Right lobe of liver (tissue), 6 donors: Measurements from ENCODE around the gene SAP30L. TPM values are rescaled to one million over a fixed set of nuclear protein-coding genes. Genes with fewer than 3 reads are reported as not detected.

Experiments used
- ATAC-seq, 4 donors: fragments of 200-7000 bp; cut with Tn5 transposase; one replicate each; pipeline ENCODE4 v1.9.1; 2020; ENCODE audit warnings: mild to moderate bottlenecking in 4 of 4, moderate library complexity in 4 of 4
- DNase-seq, 3 donors: peaks; one replicate each; pipeline ENCODE4 v3.0.0-alpha.2; 2020
- H3K27ac ChIP-seq, 3 donors: fragments of 200-600 bp; one replicate each; pipeline ENCODE4 v1.8.0; 2022
- H3K27me3 ChIP-seq, 2 donors: fragments of 200-600 bp; one replicate each; pipeline ENCODE4 v1.8.0; 2022
- H3K36me3 ChIP-seq, 4 donors: fragments of 200-600 bp; sonication (generic) in 1 of 4; one replicate each; pipeline versions ENCODE4 v1.5.1 to v1.8.0; 2017 to 2022; ENCODE audit warnings: control low read depth in 1 of 4
- H3K4me1 ChIP-seq, 4 donors: fragments of 200-600 bp; sonication (generic) in 1 of 4; one replicate each; pipeline versions ENCODE4 v1.5.1 to v1.8.0; 2017 to 2022; ENCODE audit warnings: control low read depth in 1 of 4
- H3K4me3 ChIP-seq, 3 donors: fragments of 200-600 bp; one replicate each; pipeline ENCODE4 v1.8.0; 2022
- H3K9me3 ChIP-seq, 4 donors: fragments of 200-600 bp; sonication (generic) in 1 of 4; one replicate each; pipeline versions ENCODE4 v1.5.1 to v1.8.0; 2017 to 2022; ENCODE audit warnings: control low read depth in 1 of 4
- POLR2A ChIP-seq: fragments of 450-650 bp; IDR thresholded peaks from one replicate; pipeline ENCODE4 v1.6.1; 2017; ENCODE audit warnings: antibody characterized with exemption, mild to moderate bottlenecking
- WGBS: methylation state at CpG from one replicate; pipeline ENCODE4 v1.1.6; 2018; ENCODE audit warnings: low coverage, low lambda C conversion rate; ENCODE audit not compliant: insufficient coverage; ENCODE audit errors: missing lambda C conversion rate; 5-methylcytosine and 5-hydroxymethylcytosine counted together
- intact Hi-C, 2 donors: fragments of 100-400 bp; cut with DNase I; formaldehyde crosslinking; loops; one replicate each; pipeline versions ENCODE4 v1.11.2 to v1.14.1; 2022
- total RNA-seq, 6 experiments: library from RNA; depleted of rRNA in 2 of 6; stranded (reverse); fragments of >200 nt in 2 of 6; fragmentation: NEBNext Ultra II Directional in 3 of 6; extraction: Animal tissue kit (Norgen Biotek cat#: 25700) in 3 of 6; gene quantifications; one replicate each; pipeline versions ENCODE4 v1.1.0 to v1.2.4, GENCODE V29; 2016 to 2023
- TF ChIP-seq, protein P1 (sequence below), 4 donors: fragments of 200-600 bp in 3 of 4; fragments of 450-650 bp in 1 of 4; IDR thresholded peaks; one replicate each; pipeline versions ENCODE4 v1.5.1 to v1.8.0; 2016 to 2022; ENCODE audit warnings: antibody characterized with exemption in 4 of 4, mild to moderate bottlenecking in 2 of 4
- donor health status: DM: no; HTN: yes; CAD: no.
- donor health status: DM: no; HTN: no; CAD: no.
- donor health status: DM: no; HTN: no; CAD: no.
- donor health status: DM: no; HTN: yes; CAD: no.
- donor health status: DM: no; HTN: yes; CAD: no.

Gene SAP30L
- total RNA-seq, 6 experiments from 2014 or later: 9.7 to 24.9 (median 20.1) TPM

DNA sequence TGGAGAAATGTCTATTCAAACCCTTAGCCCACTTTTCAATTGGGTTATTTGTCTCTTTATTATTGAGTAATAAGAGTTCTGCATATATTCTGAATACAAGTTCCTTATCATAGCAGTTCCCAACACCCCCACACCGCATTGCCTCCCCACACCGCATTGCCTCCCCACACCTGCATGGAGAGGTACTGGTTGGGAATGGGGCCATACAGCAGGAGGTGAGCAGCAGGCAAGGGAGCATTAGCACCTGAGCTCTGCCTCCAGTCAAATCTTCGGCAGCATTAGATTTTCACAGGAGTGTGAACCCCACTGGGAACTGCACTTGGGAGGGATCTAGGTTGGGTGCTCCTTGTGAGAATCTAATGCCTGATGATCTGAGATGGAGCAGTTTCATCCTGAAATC, 10.6 kb upstream of the SAP30L start:
- Histone ChIP-seq H3K4me3 (no peak overlapping the region), H3K27me3 (no peaks in the 10 kb centered on the region), H3K27ac (no peak overlapping the region), H3K36me3 (peaks cover 0 to 15% (median 0%) of the 10 kb centered on the region in 4 donors), H3K4me1 (no peaks in the 10 kb centered on the region), H3K9me3 (no peaks in the 10 kb centered on the region)
- ATAC-seq (no peak), DNase-seq (no peak)
- 100% methylated on average over 1 of the region's 3 CpGs for WGBS
- intact Hi-C loops: no loop called here
- TF ChIP-seq POLR2A: no peak
- TF ChIP-seq, protein P1, sequence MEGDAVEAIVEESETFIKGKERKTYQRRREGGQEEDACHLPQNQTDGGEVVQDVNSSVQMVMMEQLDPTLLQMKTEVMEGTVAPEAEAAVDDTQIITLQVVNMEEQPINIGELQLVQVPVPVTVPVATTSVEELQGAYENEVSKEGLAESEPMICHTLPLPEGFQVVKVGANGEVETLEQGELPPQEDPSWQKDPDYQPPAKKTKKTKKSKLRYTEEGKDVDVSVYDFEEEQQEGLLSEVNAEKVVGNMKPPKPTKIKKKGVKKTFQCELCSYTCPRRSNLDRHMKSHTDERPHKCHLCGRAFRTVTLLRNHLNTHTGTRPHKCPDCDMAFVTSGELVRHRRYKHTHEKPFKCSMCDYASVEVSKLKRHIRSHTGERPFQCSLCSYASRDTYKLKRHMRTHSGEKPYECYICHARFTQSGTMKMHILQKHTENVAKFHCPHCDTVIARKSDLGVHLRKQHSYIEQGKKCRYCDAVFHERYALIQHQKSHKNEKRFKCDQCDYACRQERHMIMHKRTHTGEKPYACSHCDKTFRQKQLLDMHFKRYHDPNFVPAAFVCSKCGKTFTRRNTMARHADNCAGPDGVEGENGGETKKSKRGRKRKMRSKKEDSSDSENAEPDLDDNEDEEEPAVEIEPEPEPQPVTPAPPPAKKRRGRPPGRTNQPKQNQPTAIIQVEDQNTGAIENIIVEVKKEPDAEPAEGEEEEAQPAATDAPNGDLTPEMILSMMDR (IDR thresholded peaks at IDR 0.05): no peak

DNA sequence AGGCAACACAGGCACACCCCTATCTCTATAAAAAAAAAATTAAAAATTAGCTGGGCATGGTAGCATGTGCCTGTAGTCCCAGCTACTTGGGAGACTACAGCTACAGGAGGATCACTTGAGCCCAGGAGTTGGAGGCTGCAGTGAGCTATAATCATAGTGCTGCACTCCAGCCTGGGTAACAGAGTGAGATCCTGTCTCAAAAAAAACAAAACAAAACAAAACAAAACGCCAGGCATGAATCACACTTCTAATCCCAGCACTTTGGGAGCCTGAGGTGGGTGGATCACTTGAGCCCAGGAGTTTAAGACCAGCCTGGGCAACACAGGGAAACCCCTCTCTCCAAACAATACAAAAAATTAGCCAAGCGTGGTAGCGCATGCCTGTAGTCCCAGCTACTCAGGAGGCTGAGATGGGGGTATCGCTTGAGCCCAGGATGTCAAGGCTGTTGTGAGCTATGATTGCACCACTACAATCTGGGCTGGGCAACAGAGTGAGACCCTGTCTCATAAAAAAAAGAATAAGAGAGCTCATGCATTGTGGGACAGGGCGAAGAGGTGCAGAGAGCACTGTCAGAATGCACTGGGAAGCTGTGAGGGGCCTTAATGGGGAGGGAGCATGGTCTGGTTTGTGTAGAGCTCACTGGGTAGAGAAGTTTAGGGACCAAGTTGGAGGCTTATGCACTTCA, 8.4 kb upstream of the SAP30L start:
- no peak for ATAC-seq
- TF ChIP-seq POLR2A: no peak
- TF ChIP-seq, protein P1 (IDR thresholded peaks at IDR 0.05): no peak
- H3K4me3 ChIP-seq: no peak overlapping the region
- WGBS: 98% methylated on average over 5 of the region's 5 CpGs
- no peak for DNase-seq
- no peaks in the 10 kb centered on the region for H3K27me3 ChIP-seq
- intact Hi-C loops: no loop called here
- H3K9me3 ChIP-seq: no peaks in the 10 kb centered on the region
- H3K27ac ChIP-seq: no peak overlapping the region
- H3K36me3 ChIP-seq: peaks cover 0 to 21% (median 0%) of the 10 kb centered on the region in 4 donors
- H3K4me1 ChIP-seq: no peaks in the 10 kb centered on the region

DNA sequence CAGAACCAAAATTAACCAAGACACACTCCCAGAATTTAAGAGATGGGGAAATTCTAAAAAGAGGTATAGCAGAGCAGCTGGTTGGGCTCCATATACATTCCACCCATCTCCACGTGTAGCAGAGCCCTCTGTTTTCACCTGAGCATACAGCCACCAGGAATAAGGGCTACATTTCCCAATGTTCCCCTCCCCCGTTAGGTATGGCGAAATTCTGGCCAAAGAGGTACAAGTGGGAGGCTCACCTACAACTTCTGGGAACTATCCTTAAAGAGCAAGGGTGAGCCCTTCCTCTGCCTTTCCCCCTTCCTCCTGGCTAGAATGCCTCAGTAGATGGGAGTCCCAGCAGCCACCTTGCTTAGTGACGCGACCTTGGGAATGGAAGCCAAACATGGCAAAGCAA, 5.3 kb upstream of the SAP30L start:
- H3K36me3 ChIP-seq: peaks cover 0 to 25% (median 0%) of the 10 kb centered on the region in 4 donors
- intact Hi-C loops: no loop called here
- peaks cover 0 to 7% (median 0%) of the 10 kb centered on the region in 4 donors for H3K4me1 ChIP-seq
- DNase-seq (no peak), ATAC-seq (no peak)
- no peak overlapping the region for H3K27ac ChIP-seq
- TF ChIP-seq, protein P1 (IDR thresholded peaks at IDR 0.05): no peak
- TF ChIP-seq POLR2A: no peak
- no peaks in the 10 kb centered on the region for H3K27me3 ChIP-seq
- H3K4me3 ChIP-seq: no peak overlapping the region
- no peaks in the 10 kb centered on the region for H3K9me3 ChIP-seq
- 84% methylated on average over 5 of the region's 5 CpGs for WGBS

DNA sequence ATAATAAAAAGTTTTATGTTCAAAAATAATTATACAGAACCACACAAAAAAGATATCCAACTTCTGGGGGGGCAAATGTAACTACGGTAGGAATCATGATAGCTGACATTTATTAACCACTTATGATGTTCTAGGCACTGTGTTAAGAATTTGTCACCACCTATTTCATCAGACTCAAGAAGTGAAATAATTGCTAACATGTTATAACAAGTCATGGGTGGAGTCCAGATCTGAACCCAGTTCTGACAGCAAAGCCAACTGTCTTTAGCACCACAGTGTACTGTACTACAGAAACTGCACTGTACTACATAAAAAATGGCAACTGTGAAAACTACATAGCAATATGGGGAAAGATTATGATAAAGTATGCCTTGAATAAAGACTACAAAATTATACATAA, 3.0 kb upstream of the SAP30L start:
- intact Hi-C loops: no loop called here
- Histone ChIP-seq H3K36me3 (peaks cover 0 to 16% (median 0%) of the 10 kb centered on the region in 4 donors), H3K9me3 (no peaks in the 10 kb centered on the region), H3K4me3 (no peak overlapping the region), H3K27me3 (no peaks in the 10 kb centered on the region), H3K27ac (no peak overlapping the region), H3K4me1 (peaks cover 0 to 17% (median 3%) of the 10 kb centered on the region in 4 donors)
- 83% methylated on average over 1 of the region's 1 CpG for WGBS
- TF ChIP-seq, protein P1 (IDR thresholded peaks at IDR 0.05): no peak
- no peak for TF ChIP-seq POLR2A
- no peak for ATAC-seq
- no peak for DNase-seq
